ENCODE measurements around the gene SLC33A1.

GRCh38 chr3:155780291-155780690 lies 73.9 kb downstream of the SLC33A1 start:
- TF ChIP-seq SUZ12 (IDR thresholded peaks at IDR 0.05) = no peak
- TF ChIP-seq FOXK2 (IDR thresholded peaks at IDR 0.05) = no peak
- TF ChIP-seq L3MBTL2 (conservative IDR thresholded peaks at IDR 0.05) = no peak
- no peak for TF ChIP-seq FOXA1 (IDR thresholded peaks at IDR 0.05)
- no peak for TF ChIP-seq PKNOX1 (IDR thresholded peaks at IDR 0.05)
- TF ChIP-seq FOXM1 (IDR thresholded peaks at IDR 0.05; ENCODE audit: borderline replicate concordance) = no peak
- TF ChIP-seq ELF4 (IDR thresholded peaks at IDR 0.05) = no peak
- no peak for TF ChIP-seq NFRKB (IDR thresholded peaks at IDR 0.05)
- no peak for TF ChIP-seq HDGF (IDR thresholded peaks at IDR 0.05; ENCODE audit: borderline replicate concordance)
- TF ChIP-seq TARDBP (IDR thresholded peaks at IDR 0.05) = no peak
- no peak for TF ChIP-seq SP1 (IDR thresholded peaks at IDR 0.05)
